GM19395 (cell line): ENCODE measurements around the gene NWD2.
"Not testable (repeated sequence)": the region's sequence is repeated elsewhere in the genome, so short reads cannot be mapped to it uniquely, and the experiment has no call there.

ENCODE experiments used
- ATAC-seq: cut with Tn5 transposase; IDR thresholded peaks from one replicate; pipeline ENCODE4 v1.9.1; 2021; ENCODE audit warnings: mild to moderate bottlenecking, moderate library complexity; ENCODE audit not compliant: unreplicated experiment

NWD2 gene, protein sequence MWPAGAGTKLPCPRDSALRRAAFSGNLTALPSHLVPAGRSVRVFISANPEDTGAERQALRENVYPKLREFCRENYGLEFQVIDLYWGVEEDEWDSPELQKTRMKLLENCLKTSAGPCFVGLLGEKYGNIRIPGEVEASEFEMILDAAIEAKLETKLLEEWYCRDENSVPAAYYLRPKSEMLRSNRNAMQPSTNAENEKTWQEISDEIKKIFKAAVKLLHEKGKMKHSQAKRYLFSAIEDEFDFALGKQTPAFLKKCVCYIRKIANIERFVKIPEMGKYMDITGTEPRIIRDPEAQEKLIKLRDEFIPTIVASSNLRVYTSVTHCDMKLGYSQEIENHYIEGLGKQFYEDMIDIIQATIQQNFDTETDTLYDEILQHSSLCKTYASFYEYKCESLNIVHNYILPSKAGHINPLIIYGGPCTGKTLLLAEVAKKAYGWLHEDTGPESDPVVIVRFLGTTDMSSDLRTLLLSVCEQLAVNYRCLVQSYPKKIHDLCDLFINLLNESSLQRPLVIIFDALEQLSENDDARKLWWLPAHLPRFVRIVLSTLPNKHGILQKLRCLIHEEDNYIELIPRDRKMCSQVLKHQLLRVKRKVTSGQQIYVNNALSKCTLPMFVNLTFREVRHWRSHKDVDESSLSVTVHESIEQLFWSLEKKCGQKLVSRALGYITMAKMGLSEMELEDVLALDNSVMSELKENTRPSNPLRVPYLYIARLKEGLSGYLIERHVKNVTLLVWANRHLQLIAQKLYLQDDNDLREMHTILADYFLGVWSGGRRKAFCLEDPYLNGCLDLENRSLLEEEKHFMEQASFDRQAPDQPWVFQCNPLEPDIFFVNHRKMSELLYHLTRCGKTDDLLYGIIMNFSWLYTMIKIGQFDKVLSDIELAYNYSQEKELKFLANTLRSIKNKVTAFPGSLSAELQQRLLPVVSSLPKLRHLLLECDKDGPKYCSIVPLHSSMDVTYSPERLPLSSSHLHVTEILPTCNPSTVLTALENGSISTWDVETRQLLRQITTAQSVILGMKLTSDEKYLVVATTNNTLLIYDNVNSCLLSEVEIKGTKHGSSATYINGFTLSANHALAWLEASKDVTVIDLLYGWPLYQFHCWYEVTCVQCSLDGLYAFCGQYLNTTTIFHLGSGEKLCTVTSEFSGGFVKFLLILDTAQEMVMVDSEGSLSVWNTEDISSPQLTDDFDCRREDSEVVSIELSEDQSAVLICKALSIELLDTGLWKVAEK (N-terminal part only)

DNA sequence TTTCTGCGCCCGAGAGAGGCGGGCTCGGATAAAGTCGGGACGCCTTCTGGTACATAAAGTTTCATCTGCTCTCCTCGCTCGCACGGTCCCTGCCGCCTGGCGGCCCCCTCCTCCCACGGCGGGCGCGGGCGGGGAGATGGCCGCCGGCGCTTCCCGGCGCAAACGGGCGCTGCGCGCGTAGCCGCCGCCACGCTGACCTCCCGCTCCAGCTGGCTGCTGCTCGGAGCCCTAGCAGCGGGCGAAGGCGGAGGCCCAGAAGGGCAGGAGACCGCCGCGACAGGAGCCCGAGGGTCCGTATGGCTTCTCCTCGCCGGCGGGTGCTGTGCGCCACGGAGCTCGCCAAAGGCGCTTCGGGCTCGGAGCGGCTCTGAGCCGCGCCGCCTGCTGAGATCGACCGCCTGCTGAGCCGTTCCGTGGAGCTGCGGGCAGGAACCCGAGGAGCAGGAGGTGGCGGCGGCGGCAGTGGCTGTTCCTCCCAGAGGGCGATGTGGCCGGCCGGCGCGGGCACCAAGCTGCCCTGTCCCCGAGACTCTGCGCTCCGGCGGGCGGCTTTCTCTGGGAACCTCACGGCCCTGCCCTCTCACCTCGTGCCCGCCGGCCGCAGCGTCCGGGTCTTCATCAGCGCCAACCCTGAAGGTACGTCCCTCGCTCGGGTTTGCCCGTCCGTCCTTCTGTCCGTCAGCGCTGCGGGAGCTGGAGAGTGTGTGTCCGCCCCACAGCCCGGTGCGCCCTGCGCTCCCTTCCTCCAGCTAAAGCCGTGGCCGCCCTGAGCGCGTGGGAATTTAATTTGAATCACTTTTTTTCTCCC is at the start of gene NWD2:
NWD2 (plus strand) TSS at position 161 of the 808 bp plus-strand sequence; CDS start at position 486, 325 bp downstream.
- no peak for ATAC-seq

DNA sequence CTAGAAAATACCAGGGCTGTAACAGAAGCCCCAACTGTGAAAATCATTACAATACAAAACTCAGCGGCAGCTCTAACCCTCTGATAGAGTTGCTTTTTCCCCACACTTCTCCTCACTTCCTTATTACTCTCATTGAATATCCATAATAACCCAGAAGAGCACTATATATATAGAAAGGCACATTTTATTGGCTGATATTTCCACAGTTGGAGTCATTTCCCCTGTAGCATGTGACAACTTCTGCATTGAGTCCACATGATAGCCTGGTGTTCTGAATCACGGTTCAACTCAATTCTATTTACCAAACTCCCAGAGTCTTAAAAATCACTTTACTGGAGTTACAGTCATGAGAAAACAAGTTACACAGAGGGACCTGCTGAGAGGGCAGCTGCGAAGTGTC is 46.6 kb upstream of the NWD2 start:
- no peak for ATAC-seq

DNA sequence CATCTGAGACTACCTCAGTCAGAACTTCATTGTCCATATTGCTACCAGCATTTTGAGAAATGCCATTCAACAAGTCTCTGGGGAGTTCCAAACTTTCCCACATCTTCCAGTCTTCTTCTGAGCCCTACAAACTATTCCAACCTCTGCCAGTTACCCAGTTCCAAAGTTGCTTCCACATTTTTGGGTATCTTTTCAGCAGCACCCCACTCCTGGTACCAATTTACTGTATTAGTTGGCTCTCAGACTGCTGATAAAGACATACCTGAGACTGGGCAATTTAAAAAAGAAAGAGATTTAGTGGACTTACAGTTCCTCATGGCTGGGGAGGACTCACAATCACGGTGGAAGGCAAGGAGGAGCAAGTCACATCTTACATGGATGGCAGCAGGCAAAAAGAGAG is 39.8 kb upstream of the NWD2 start:
- not testable (repeated sequence) for ATAC-seq

GRCh38 chr4:37216209-37216608 is 28.3 kb upstream of the NWD2 start:
- ATAC-seq: no peak

DNA sequence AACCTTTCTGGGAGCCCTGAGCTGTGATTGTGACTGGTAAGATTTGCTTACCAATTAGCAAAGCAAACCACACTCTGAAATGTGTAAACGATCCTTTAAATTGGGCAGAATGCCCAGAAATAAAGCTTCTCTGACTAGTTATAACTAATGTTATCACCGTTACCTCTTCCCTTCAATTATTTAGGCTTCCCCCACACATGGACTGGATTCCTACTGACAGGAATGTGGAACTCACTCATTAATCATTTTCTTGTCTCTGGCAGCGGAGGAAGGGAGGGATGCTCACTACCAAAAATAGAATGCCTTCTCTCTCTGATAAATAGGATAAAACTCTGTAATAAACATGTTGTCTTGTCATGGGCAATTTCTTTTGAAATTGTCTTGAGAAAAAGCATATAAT is 25.3 kb upstream of the NWD2 start:
- no peak for ATAC-seq

DNA sequence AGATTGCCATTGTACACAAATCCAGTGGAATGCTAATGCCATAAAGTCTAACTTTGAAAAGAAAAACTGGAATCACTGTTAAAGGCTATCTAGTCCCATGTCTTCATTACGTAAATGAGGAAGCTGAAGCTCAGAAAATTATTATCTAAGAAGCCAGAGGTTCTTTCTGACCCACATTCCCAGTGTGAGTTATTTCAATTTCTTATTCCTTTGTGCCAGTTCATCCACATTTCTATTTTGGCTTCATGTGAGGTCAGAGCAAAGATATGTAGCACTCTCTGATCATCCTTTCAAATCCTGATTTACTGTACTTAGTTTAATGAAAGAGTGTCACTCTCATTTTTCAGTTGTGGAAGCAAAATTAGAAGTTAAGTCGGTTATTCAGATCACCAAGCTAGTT is 24.6 kb upstream of the NWD2 start:
- ATAC-seq: no peak

DNA sequence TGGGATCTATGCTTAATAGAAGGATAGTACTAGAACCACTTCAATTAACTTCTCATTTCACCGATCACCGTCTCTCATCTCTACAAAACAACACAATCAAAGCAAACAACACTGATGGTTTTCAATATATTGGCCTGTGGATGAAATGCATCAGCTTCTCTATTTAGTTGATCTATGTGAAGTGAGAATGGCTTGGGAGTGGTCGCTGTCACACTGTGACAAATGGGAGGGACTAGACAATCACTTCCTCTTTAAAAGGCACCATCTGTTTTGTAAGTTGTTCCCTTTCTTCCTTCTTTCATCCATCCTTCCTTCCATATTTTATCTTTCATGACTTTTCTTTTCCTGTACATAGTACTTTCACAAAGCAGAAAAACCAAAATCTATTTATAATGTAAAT is 23.9 kb upstream of the NWD2 start:
- ATAC-seq: no peak

GRCh38 chr4:37223732-37224131 is 20.8 kb upstream of the NWD2 start:
- no peak for ATAC-seq

DNA sequence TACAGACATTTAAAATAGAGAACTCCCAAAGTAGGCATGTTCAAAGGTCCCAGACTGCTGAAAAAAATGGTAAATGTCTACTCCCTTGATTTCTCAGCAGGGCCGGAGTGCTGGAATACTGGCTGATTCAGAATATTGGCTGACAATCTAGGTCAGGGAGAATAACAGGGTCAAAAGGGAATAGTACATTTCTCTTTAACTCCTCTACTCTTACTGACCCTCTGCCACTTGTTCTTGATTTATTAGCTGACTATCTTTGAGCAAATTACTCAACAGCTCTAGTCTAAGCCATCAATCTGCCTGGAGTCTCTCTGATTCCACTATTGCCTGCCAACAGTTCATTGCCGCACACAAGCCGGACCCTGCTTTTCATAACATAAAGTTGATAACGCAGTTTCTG is 19.7 kb upstream of the NWD2 start:
- no peak for ATAC-seq

GRCh38 chr4:37225778-37226177 is 18.8 kb upstream of the NWD2 start:
- no peak for ATAC-seq

DNA sequence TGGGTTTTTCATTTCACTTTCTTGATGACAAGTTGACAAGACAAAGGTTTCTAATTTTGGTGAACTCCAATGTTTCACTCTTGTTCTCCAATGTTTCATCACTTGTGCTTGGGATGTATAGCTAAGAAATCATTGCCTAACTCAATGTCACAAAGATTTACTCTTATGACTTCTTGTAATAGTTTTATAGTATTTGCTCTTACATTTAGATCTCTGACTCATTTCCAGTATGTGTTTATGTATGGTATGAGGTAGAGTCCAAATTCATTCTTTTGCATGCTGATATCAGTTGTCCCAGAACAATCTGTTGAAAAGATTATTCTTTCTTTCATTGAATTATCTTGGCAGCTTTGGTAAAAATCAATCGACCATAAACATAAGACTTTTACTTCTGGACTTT is 12.2 kb upstream of the NWD2 start:
- no peak for ATAC-seq

DNA sequence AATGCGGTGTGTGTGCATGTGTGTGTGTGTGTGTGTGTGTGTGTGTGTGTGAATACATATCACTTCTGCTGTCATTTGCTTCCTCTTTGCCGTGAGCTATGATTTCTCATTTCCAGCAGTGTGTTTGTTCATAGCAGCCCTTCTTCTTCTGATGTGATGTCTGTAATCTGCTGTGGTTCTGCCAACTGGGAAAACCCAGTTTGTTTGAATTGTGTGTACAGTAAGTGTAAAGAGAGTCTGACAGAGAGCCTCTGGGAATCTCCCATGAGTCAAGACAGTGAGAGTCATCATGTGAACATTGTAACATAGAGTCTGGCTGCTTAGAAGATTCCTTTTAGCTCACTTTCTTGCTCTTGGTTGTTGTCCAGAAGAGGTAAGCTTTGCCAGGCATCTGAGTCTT is 8.4 kb upstream of the NWD2 start:
- ATAC-seq: no peak

DNA sequence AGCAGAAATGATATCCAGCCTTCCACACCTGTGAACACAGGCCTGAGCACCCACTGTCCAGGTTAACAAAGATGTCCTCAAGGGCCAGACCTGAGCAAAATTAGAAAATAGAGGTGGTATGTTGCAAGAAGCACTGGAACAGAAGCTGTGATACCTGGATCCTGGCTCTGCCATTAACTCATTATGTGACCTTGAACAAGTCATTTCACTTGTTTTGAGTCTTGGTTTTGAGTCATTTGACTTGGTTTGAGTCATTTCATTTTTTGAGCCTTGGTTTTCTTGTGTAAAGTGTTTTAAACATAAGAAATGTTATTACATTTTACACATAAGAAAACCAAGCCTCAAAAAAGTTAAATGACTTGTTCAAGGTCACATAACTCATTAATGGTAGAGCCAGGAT is 2.9 kb upstream of the NWD2 start:
- no peak for ATAC-seq

GRCh38 chr4:37243051-37243450 is 1.5 kb upstream of the NWD2 start:
- no peak for ATAC-seq

- no peak for ATAC-seq
These were observed 591 bp upstream of the NWD2 start for GRCh38 chr4:37243722-37244582.

DNA sequence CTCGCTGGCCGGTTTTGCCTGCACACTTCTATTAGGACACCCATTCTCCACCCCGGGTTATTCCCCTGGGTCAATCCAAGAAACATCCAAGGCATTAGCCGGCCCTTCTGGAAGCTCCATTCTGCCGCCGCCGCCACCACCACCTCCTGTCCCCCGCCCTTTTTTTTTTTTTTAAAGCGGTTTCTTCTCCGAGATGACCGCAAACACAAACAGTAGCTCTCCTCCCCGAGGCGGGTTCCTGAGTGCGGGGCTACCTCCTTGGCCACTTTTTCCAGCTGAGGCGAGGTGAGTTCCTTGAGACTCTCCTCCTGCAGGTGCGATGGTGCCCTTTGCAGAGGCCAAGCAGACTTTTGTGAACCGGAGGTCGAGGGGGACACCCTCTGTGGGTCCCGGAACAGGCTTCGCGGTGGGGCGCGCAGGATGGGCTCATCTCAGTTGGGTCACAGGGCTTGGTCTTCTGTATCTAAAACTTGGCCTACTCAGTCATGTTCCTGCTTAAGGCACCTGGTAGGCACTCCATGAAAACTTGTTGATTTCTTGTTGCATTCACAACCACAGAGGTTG is 930 bp downstream of the NWD2 start:
- ATAC-seq: no peak

GRCh38 chr4:37246891-37247290 is 2.3 kb downstream of the NWD2 start:
- no peak for ATAC-seq

- no peak for ATAC-seq
These were observed 13.7 kb downstream of the NWD2 start for GRCh38 chr4:37258221-37258620.

- ATAC-seq: no peak
These were observed 23.8 kb downstream of the NWD2 start for GRCh38 chr4:37268319-37268718.
